ENCODE results near the gene PRDM10.
"Not testable (repeated sequence)": the region's sequence is repeated elsewhere in the genome, so short reads cannot be mapped to it uniquely, and the experiment has no call there.

PRDM10 gene

GRCh38 chr11:129987950-129988349 lies 14.7 kb downstream of the PRDM10 start:
- no peaks in the 10 kb centered on the region for H3K36me3 Mint-ChIP-seq (ENCODE audit: insufficient read depth)
- no peaks in the 10 kb centered on the region for H3K27me3 Mint-ChIP-seq
- DNase-seq (ENCODE audit: low spot score in 2 of 2) = no peak
- H3K27ac Mint-ChIP-seq (ENCODE audit: low read depth) = no peak overlapping the region
- H3K9me3 Mint-ChIP-seq = no peaks in the 10 kb centered on the region
- H3K4me3 Mint-ChIP-seq = no peak overlapping the region
- ATAC-seq (replicated peaks; ENCODE audit: extremely low read depth, poor library complexity, severe bottlenecking) = no peak
- H3K4me1 Mint-ChIP-seq = peaks cover 13% of the 10 kb centered on the region

- Mint-ChIP-seq H3K27ac (ENCODE audit: low read depth) (no peak overlapping the region), H3K4me1 (peaks cover 12% of the 10 kb centered on the region), H3K4me3 (no peak overlapping the region), H3K36me3 (ENCODE audit: insufficient read depth) (no peaks in the 10 kb centered on the region), H3K9me3 (no peaks in the 10 kb centered on the region), H3K27me3 (no peaks in the 10 kb centered on the region)
- ATAC-seq (replicated peaks; ENCODE audit: extremely low read depth, poor library complexity, severe bottlenecking) = no peak
- no peak for DNase-seq (ENCODE audit: low spot score in 2 of 2)
Observed at GRCh38 chr11:129985823-129986222, 16.8 kb downstream of the PRDM10 start.

- H3K9me3 Mint-ChIP-seq = no peaks in the 10 kb centered on the region
- peaks cover 17% of the 10 kb centered on the region for H3K4me1 Mint-ChIP-seq
- DNase-seq (ENCODE audit: low spot score in 2 of 2) (no peak), ATAC-seq (replicated peaks; ENCODE audit: extremely low read depth, poor library complexity, severe bottlenecking) (no peak)
- H3K27me3 Mint-ChIP-seq = no peaks in the 10 kb centered on the region
- H3K4me3 Mint-ChIP-seq = no peak overlapping the region
- no peaks in the 10 kb centered on the region for H3K36me3 Mint-ChIP-seq (ENCODE audit: insufficient read depth)
- peak overlapping the region; percentile 70 for H3K27ac Mint-ChIP-seq (ENCODE audit: low read depth)
Observed at GRCh38 chr11:129980086-129980485, 22.5 kb downstream of the PRDM10 start.

GRCh38 chr11:129979046-129979605 lies 23.5 kb downstream of the PRDM10 start:
- H3K36me3 Mint-ChIP-seq (ENCODE audit: insufficient read depth) = no peaks in the 10 kb centered on the region
- peaks cover 12% of the 10 kb centered on the region for H3K4me1 Mint-ChIP-seq
- DNase-seq (ENCODE audit: low spot score in 2 of 2) (no peak), ATAC-seq (replicated peaks; ENCODE audit: extremely low read depth, poor library complexity, severe bottlenecking) (no peak)
- no peak overlapping the region for H3K4me3 Mint-ChIP-seq
- no peaks in the 10 kb centered on the region for H3K27me3 Mint-ChIP-seq
- no peak overlapping the region for H3K27ac Mint-ChIP-seq (ENCODE audit: low read depth)
- no peaks in the 10 kb centered on the region for H3K9me3 Mint-ChIP-seq

- H3K27me3 Mint-ChIP-seq = no peaks in the 10 kb centered on the region
- H3K4me3 Mint-ChIP-seq = no peak overlapping the region
- H3K9me3 Mint-ChIP-seq = no peaks in the 10 kb centered on the region
- H3K4me1 Mint-ChIP-seq = peaks cover 11% of the 10 kb centered on the region
- no peaks in the 10 kb centered on the region for H3K36me3 Mint-ChIP-seq (ENCODE audit: insufficient read depth)
- ATAC-seq (replicated peaks; ENCODE audit: extremely low read depth, poor library complexity, severe bottlenecking) (no peak), DNase-seq (ENCODE audit: low spot score in 2 of 2) (no peak)
- H3K27ac Mint-ChIP-seq (ENCODE audit: low read depth) = no peak overlapping the region
Observed at GRCh38 chr11:129978447-129978846, 24.2 kb downstream of the PRDM10 start.

GRCh38 chr11:129976328-129976727 lies 26.3 kb downstream of the PRDM10 start:
- no peak for DNase-seq (ENCODE audit: low spot score in 2 of 2)
- ATAC-seq (replicated peaks; ENCODE audit: extremely low read depth, poor library complexity, severe bottlenecking) = no peak
- H3K27ac Mint-ChIP-seq (ENCODE audit: low read depth) = no peak overlapping the region
- H3K36me3 Mint-ChIP-seq (ENCODE audit: insufficient read depth) = peaks cover 2% of the 10 kb centered on the region
- peaks cover 16% of the 10 kb centered on the region for H3K4me1 Mint-ChIP-seq
- no peaks in the 10 kb centered on the region for H3K9me3 Mint-ChIP-seq
- no peaks in the 10 kb centered on the region for H3K27me3 Mint-ChIP-seq
- H3K4me3 Mint-ChIP-seq = no peak overlapping the region

- Mint-ChIP-seq H3K27ac (ENCODE audit: low read depth) (no peak overlapping the region), H3K4me3 (no peak overlapping the region), H3K27me3 (no peaks in the 10 kb centered on the region), H3K9me3 (no peaks in the 10 kb centered on the region), H3K4me1 (peaks cover 16% of the 10 kb centered on the region), H3K36me3 (ENCODE audit: insufficient read depth) (peaks cover 3% of the 10 kb centered on the region)
- ATAC-seq (replicated peaks; ENCODE audit: extremely low read depth, poor library complexity, severe bottlenecking) = no peak
- DNase-seq (ENCODE audit: low spot score in 2 of 2) = no peak
Observed at GRCh38 chr11:129975543-129975942, 27.1 kb downstream of the PRDM10 start.

- DNase-seq (ENCODE audit: low spot score in 2 of 2) = no peak
- Mint-ChIP-seq H3K27me3 (no peaks in the 10 kb centered on the region), H3K4me1 (peaks cover 13% of the 10 kb centered on the region), H3K9me3 (no peaks in the 10 kb centered on the region), H3K4me3 (no peak overlapping the region), H3K36me3 (ENCODE audit: insufficient read depth) (peaks cover 9% of the 10 kb centered on the region), H3K27ac (ENCODE audit: low read depth) (no peak overlapping the region)
- no peak for ATAC-seq (replicated peaks; ENCODE audit: extremely low read depth, poor library complexity, severe bottlenecking)
Observed at GRCh38 chr11:129974672-129975071, 28.0 kb downstream of the PRDM10 start.

GRCh38 chr11:129974237-129974636 lies 28.4 kb downstream of the PRDM10 start:
- DNase-seq (ENCODE audit: low spot score in 2 of 2) = no peak
- Mint-ChIP-seq H3K36me3 (ENCODE audit: insufficient read depth) (peaks cover 9% of the 10 kb centered on the region), H3K27ac (ENCODE audit: low read depth) (peak overlapping the region; percentile 5), H3K27me3 (no peaks in the 10 kb centered on the region), H3K9me3 (no peaks in the 10 kb centered on the region), H3K4me1 (peaks cover 10% of the 10 kb centered on the region), H3K4me3 (no peak overlapping the region)
- no peak for ATAC-seq (replicated peaks; ENCODE audit: extremely low read depth, poor library complexity, severe bottlenecking)

- no peak overlapping the region for H3K4me3 Mint-ChIP-seq
- H3K36me3 Mint-ChIP-seq (ENCODE audit: insufficient read depth) = peaks cover 9% of the 10 kb centered on the region
- peaks cover 10% of the 10 kb centered on the region for H3K4me1 Mint-ChIP-seq
- H3K27ac Mint-ChIP-seq (ENCODE audit: low read depth) = peak overlapping the region; percentile 5
- no peaks in the 10 kb centered on the region for H3K27me3 Mint-ChIP-seq
- H3K9me3 Mint-ChIP-seq = no peaks in the 10 kb centered on the region
- ATAC-seq (replicated peaks; ENCODE audit: extremely low read depth, poor library complexity, severe bottlenecking) (no peak), DNase-seq (ENCODE audit: low spot score in 2 of 2) (no peak)
Observed at GRCh38 chr11:129973809-129974208, 28.8 kb downstream of the PRDM10 start.

GRCh38 chr11:129973068-129973467 lies 29.6 kb downstream of the PRDM10 start:
- peaks cover 10% of the 10 kb centered on the region for H3K4me1 Mint-ChIP-seq
- DNase-seq (ENCODE audit: low spot score in 2 of 2) (no peak), ATAC-seq (replicated peaks; ENCODE audit: extremely low read depth, poor library complexity, severe bottlenecking) (no peak)
- H3K9me3 Mint-ChIP-seq = no peaks in the 10 kb centered on the region
- H3K27me3 Mint-ChIP-seq = no peaks in the 10 kb centered on the region
- H3K4me3 Mint-ChIP-seq = no peak overlapping the region
- H3K36me3 Mint-ChIP-seq (ENCODE audit: insufficient read depth) = peaks cover 9% of the 10 kb centered on the region
- H3K27ac Mint-ChIP-seq (ENCODE audit: low read depth) = no peak overlapping the region

- no peaks in the 10 kb centered on the region for H3K9me3 Mint-ChIP-seq
- no peak overlapping the region for H3K4me3 Mint-ChIP-seq
- H3K4me1 Mint-ChIP-seq = peaks cover 10% of the 10 kb centered on the region
- H3K27ac Mint-ChIP-seq (ENCODE audit: low read depth) = no peak overlapping the region
- ATAC-seq (replicated peaks; ENCODE audit: extremely low read depth, poor library complexity, severe bottlenecking) = no peak
- peaks cover 9% of the 10 kb centered on the region for H3K36me3 Mint-ChIP-seq (ENCODE audit: insufficient read depth)
- H3K27me3 Mint-ChIP-seq = no peaks in the 10 kb centered on the region
- DNase-seq (ENCODE audit: low spot score in 2 of 2) = no peak
Observed at GRCh38 chr11:129972611-129973010, 30.0 kb downstream of the PRDM10 start.

- Mint-ChIP-seq H3K36me3 (ENCODE audit: insufficient read depth) (peaks cover 12% of the 10 kb centered on the region), H3K4me1 (peaks cover 10% of the 10 kb centered on the region)
- not testable (repeated sequence) for H3K4me3 Mint-ChIP-seq; H3K27ac Mint-ChIP-seq (ENCODE audit: low read depth); H3K9me3 Mint-ChIP-seq; ATAC-seq (replicated peaks; ENCODE audit: extremely low read depth, poor library complexity, severe bottlenecking); H3K27me3 Mint-ChIP-seq; DNase-seq (ENCODE audit: low spot score in 2 of 2)
Observed at GRCh38 chr11:129971856-129972255, 30.8 kb downstream of the PRDM10 start.

- H3K4me3 Mint-ChIP-seq = no peak overlapping the region
- no peaks in the 10 kb centered on the region for H3K9me3 Mint-ChIP-seq
- H3K36me3 Mint-ChIP-seq (ENCODE audit: insufficient read depth) = peaks cover 12% of the 10 kb centered on the region
- H3K27me3 Mint-ChIP-seq = no peaks in the 10 kb centered on the region
- peaks cover 10% of the 10 kb centered on the region for H3K4me1 Mint-ChIP-seq
- no peak for ATAC-seq (replicated peaks; ENCODE audit: extremely low read depth, poor library complexity, severe bottlenecking)
- DNase-seq (ENCODE audit: low spot score in 2 of 2) = no peak
- no peak overlapping the region for H3K27ac Mint-ChIP-seq (ENCODE audit: low read depth)
Observed at GRCh38 chr11:129969920-129970319, 32.7 kb downstream of the PRDM10 start.
